MM.1S (cell line): ENCODE data around the gene RRAGD.

Experiments used
- EZH2 ChIP-seq: fragments of 300-600 bp; sonication (generic); optimal IDR thresholded peaks from 2 replicates; pipeline ENCODE3; 2017; ENCODE audit warnings: low read depth, mild to moderate bottlenecking, antibody characterized with exemption, low read length, mixed read lengths
- TF ChIP-seq, protein P1 (sequence below): fragments of 300-600 bp; sonication (generic); IDR thresholded peaks from 2 replicates; pipeline ENCODE4 v1.5.1; 2016; ENCODE audit warnings: antibody characterized with exemption, low read length, mixed read lengths

DNA sequence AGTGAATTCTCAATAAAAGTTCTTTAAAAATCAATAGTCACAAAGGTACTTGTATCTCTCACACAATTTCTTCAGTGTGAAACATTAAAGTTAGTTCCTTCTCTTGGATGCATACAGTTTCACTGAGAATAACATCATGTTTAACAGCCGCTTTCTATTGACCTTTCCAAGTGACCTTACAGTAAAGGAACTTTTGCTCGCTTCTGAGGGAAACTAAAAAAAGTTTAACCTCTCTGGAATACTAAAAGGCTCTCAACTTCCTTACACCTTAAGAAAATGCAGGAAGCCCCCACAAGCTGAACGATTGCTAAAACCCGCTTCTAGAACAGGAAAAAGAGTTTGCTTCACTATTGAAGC lies 1.3 kb downstream of the RRAGD start:
- TF ChIP-seq, protein P1, sequence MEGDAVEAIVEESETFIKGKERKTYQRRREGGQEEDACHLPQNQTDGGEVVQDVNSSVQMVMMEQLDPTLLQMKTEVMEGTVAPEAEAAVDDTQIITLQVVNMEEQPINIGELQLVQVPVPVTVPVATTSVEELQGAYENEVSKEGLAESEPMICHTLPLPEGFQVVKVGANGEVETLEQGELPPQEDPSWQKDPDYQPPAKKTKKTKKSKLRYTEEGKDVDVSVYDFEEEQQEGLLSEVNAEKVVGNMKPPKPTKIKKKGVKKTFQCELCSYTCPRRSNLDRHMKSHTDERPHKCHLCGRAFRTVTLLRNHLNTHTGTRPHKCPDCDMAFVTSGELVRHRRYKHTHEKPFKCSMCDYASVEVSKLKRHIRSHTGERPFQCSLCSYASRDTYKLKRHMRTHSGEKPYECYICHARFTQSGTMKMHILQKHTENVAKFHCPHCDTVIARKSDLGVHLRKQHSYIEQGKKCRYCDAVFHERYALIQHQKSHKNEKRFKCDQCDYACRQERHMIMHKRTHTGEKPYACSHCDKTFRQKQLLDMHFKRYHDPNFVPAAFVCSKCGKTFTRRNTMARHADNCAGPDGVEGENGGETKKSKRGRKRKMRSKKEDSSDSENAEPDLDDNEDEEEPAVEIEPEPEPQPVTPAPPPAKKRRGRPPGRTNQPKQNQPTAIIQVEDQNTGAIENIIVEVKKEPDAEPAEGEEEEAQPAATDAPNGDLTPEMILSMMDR = no peak
- TF ChIP-seq EZH2 = no peak
